Activated CD8-positive, alpha-beta memory T cell treated with anti-CD3 and anti-CD28 coated beads, Interleukin-2, amount 50 U/mL, for 24 hours (primary cell): ENCODE results near the gene AATF.

ENCODE experiments used
- DNase-seq: peaks from one replicate; pipeline ENCODE4 v3.0.0-alpha.2; 2020; ENCODE audit errors: extremely low read depth

The AATF gene, protein sequence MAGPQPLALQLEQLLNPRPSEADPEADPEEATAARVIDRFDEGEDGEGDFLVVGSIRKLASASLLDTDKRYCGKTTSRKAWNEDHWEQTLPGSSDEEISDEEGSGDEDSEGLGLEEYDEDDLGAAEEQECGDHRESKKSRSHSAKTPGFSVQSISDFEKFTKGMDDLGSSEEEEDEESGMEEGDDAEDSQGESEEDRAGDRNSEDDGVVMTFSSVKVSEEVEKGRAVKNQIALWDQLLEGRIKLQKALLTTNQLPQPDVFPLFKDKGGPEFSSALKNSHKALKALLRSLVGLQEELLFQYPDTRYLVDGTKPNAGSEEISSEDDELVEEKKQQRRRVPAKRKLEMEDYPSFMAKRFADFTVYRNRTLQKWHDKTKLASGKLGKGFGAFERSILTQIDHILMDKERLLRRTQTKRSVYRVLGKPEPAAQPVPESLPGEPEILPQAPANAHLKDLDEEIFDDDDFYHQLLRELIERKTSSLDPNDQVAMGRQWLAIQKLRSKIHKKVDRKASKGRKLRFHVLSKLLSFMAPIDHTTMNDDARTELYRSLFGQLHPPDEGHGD

DNA sequence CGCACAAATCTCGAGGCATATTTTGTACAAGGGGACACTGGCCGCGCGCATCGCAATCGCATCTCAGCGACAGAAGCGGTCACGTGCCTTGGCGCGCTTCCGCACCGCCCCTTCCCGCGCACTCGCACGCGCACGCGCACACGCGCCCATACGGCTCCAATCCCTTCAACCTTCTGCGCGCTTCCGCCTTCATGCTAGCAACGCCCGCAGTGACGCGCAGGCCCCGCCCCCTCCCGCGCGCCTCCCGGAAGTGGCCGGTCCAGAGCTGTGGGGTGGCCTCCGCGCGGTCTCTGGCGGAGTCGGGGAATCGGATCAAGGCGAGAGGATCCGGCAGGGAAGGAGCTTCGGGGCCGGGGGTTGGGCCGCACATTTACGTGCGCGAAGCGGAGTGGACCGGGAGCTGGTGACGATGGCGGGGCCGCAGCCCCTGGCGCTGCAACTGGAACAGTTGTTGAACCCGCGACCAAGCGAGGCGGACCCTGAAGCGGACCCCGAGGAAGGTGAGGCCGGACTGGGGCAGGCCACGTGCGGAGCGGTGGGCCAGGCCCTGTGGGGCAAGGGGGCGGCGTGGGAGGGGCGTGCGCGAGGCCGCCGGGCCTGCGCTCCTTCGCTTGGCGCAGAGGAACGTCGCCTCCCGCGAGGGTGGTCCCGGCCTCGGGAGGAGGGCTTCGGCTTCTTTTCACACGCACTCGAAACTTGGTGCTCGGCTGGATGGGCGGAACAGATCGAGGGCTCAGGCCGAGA, at the start of gene AATF:
AATF (plus strand) TSS at position 238 of the 744 bp plus-strand sequence; CDS start at position 410, 172 bp downstream.
- peak; percentile 85 for DNase-seq

- DNase-seq: no peak
Observed at GRCh38 chr17:36899250-36900159, 49.2 kb upstream of the AATF start.

GRCh38 chr17:36900160-36900512, 48.6 kb upstream of the AATF start:
- no peak for DNase-seq

DNA sequence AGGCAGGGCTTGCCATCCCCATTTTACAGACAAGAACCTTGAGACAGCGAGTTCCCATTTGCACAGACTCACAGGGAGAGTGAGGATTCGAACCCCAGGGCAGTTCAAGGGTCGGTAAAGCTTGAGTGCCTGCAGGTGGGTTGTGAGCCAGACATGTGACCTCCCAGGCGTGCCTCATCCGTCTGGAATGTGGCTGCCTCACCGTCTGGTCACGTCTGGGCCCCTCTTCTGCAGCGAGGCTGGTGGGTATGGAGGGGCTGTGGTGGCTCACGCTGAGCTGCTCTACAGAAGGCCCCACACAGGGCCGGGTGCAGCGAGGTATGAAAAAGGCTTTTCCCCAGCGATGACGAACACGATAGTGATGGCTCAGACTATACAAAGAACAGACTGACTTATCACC, 47.2 kb upstream of the AATF start:
- DNase-seq: no peak

- no peak for DNase-seq
Observed at GRCh38 chr17:36907407-36907806, 41.3 kb upstream of the AATF start.

GRCh38 chr17:36910513-36910912, 38.2 kb upstream of the AATF start:
- DNase-seq: no peak

GRCh38 chr17:36911001-36911400, 37.8 kb upstream of the AATF start:
- no peak for DNase-seq

GRCh38 chr17:36913132-36913531, 35.6 kb upstream of the AATF start:
- no peak for DNase-seq

DNA sequence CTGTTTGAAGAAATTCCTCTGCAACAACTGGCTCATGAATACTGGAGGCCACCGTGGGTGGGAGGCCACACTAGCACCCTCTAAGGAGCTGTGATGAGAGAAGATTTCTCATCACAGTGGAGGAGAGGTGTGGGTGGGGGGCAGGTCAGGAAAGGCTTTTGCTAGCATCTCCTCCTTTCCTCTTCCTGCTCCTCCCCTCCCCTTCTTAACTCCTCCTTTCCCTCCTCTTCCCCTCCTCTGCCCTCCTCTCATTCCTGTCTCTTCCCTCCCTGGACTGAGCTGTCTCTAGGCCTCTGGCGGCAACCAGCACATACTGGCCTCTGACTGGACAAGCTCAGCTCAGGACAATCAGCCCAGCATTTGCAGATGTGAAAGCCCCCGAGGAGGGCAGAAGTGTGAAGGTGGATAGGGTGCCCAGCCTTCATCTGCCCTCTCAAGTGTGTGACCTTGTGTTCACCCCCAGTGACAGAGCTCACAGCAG, 30.5 kb upstream of the AATF start:
- DNase-seq: no peak

DNA sequence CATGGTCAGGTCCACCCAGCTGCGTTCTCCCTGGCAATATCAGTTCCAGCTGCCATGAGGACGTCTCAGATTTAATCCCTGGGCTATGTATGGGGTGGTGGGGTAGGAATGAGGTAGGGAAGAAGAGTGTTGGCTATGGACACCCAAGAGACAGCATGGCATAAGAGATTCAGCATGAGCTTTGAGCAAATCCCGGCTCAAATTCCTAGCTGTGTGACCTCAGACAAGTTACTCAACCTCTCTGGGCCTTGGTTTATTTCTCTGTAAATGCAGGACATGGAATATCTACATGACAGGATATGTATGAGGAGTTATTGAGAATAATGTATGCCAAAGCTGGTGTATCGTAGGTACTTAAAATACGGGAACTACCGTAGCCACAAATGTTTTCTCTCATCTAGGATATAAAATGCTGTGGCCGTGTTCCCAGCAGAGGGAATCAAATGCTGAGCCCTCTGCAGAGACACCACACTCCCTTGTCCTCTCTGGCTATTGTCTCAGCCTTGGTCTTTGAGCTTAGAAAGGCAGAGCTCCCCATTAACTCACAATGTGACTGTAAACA, 29.3 kb upstream of the AATF start:
- DNase-seq: no peak

- DNase-seq: no peak
Observed at GRCh38 chr17:36920032-36921005, 28.4 kb upstream of the AATF start.

DNA sequence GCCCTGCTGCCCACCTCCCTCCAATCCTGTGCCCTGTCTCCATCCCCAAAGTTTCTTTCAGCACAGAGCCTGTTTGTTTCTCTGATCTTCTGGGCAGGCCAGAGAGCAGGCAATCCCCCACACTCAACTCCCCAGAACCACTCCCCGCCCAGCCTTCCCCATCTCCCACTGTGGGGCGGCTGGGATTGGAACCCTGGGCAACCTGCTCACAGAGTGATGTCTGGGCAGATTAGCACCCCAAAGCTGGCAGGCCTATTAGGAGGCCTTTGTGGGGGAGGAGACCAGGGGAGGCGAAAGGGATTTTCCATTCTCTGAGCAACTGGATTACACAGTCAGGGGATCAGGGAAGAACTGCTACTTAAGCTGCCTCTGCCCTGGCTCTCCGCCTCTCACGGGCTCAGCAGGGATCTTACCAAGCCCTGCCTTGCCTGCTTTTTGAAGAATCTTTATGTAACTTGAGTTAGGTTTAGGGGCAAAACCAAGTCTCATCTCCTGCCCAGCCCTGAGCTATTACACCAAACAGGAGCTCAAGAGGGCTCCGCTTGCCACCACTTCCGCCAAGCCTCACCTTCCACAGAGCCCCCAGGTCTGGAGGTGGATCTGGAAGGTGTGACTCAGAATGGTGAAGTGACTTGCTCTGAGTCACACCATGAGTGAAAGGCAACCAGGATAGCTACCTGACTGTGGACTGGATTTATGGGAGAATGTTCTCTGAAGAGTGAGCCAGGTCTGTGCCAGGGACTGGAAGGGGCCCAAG, 27.5 kb upstream of the AATF start:
- peak; percentile 26 for DNase-seq

GRCh38 chr17:36922175-36922574, 26.6 kb upstream of the AATF start:
- DNase-seq: no peak

GRCh38 chr17:36923814-36924221, 24.9 kb upstream of the AATF start:
- DNase-seq: no peak

GRCh38 chr17:36926226-36926625, 22.5 kb upstream of the AATF start:
- no peak for DNase-seq

- no peak for DNase-seq
Observed at GRCh38 chr17:36926701-36927100, 22.1 kb upstream of the AATF start.

GRCh38 chr17:36928471-36929345, 20.0 kb upstream of the AATF start:
- no peak for DNase-seq

DNA sequence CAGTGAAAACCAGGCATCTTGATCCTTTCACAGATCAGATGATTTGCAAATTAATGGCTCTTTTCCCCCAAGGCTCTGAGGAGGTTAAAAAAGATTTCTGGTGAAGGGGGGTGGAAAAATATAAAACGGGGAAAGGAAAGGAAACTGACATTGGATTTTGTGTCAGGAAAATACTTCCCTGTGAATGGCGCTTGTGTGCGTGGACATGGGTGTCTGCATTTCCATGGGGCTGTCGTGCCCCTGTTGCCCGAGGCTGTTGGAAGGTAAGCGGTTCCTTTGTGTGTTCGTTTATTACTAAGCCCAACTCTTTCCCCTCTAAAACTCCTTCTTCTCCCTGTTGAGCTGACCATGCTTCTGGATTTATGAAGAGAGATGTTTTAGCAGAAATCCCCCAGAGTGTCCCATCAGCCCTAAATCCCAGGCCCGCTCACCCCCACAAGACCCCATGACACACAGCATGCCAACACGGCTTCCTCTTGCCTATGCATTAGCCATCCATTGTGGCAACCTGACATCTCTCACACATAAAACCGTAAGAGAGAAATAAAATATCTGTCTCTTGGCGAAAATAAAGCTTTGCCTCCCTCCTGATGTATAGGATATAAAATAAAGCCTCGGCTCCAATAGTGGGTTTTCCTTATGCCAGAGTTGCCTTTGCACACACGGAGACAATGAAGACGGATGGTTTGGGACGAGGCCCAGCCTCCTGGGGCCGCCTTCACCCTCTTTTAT, 18.7 kb upstream of the AATF start:
- no peak for DNase-seq
